HepG2 (cell line): ENCODE measurements around the gene POLD3. TPM values are rescaled to one million over a fixed set of nuclear protein-coding genes. Genes with fewer than 3 reads are reported as not detected.

Source experiments
- ATAC-seq: fragments of 200-7000 bp; cut with Tn5 transposase; 3 replicates; pipeline ENCODE4 v1.9.1; 2020; ENCODE audit warnings: mild to moderate bottlenecking, moderate library complexity
- BruUV-seq: library from RNA; stranded (reverse); fragments of 400-500 nt; replicated peaks from 2 replicates; lab custom pipeline; 2021; lab: Mats Ljungman, UMichigan
- CTCF ChIA-PET: fragments of 300-600 bp; formaldehyde crosslinking; extraction: SDS; loops from one replicate; lab custom pipeline; 2021; ENCODE audit warnings: low total read pairs, inconsistent platforms, low intra/inter-chr PET ratio; lab: Yijun Ruan, JAX
- POLR2A ChIA-PET: fragments of 350-600 bp; sonication (Branson Sonifier 250); formaldehyde crosslinking; loops from one replicate; lab custom pipeline; 2020; ENCODE audit warnings: antibody characterized with exemption, inconsistent platforms; lab: Yijun Ruan, JAX
- DNase-seq: peaks from one replicate; pipeline ENCODE4 v3.0.0-alpha.2; 2015; ENCODE audit warnings: low spot score
- FAIRE-seq: peaks from 3 replicates; lab custom pipeline; 2011; peaks lifted over from hg19 to GRCh38; lab: Jason Lieb, UNC
- H2AFZ ChIP-seq: one replicate; pipeline ENCODE4 v1.6.1; 2011; ENCODE audit warnings: low read length, inconsistent platforms
- H3K27ac ChIP-seq: fragments of 300-600 bp; 3 replicates; pipeline ENCODE4 v1.8.0; 2011; ENCODE audit warnings: mixed run types, mild to moderate bottlenecking, mixed read lengths, low read length, inconsistent platforms; ENCODE audit not compliant: insufficient read depth; ENCODE audit errors: extremely low read length
- H3K27me3 ChIP-seq, 2 experiments: fragments of 200-600 bp in 1 of 2; 2 replicates in 1 of 2; 3 replicates in 1 of 2; pipeline versions ENCODE4 v1.6.0 to v1.8.0; 2011; ENCODE audit warnings: low read length in 2 of 2, mild to moderate bottlenecking in 2 of 2, moderate library complexity in 2 of 2, inconsistent platforms in 1 of 2; ENCODE audit not compliant: insufficient read depth in 2 of 2, control insufficient read depth in 1 of 2
- H3K36me3 ChIP-seq, 2 experiments: fragments of 200-600 bp in 1 of 2; replicated peaks in 1 of 2; 2 replicates in 1 of 2; 3 replicates in 1 of 2; pipeline versions ENCODE4 v1.5.1 to v1.8.0; 2011; ENCODE audit warnings: low read length in 2 of 2, inconsistent platforms in 1 of 2; ENCODE audit not compliant: insufficient read depth in 2 of 2, control insufficient read depth in 1 of 2
- H3K4me1 ChIP-seq: 2 replicates; pipeline ENCODE4 v1.5.1; 2012; ENCODE audit warnings: low read length, inconsistent platforms; ENCODE audit not compliant: insufficient read depth
- H3K4me2 ChIP-seq: 2 replicates; pipeline ENCODE4 v1.6.0; 2011; ENCODE audit warnings: low read depth, low read length, inconsistent platforms
- H3K4me3 ChIP-seq, 3 experiments: fragments of 200-600 bp in 1 of 3; sonication (generic), shearing (Covaris generic) in 1 of 3; replicated peaks in 1 of 3; 2 replicates each; pipeline ENCODE4 v1.5.1; 2011 to 2016; ENCODE audit warnings: low read length in 3 of 3, inconsistent platforms in 2 of 3, low read depth in 2 of 3, mild to moderate bottlenecking in 2 of 3, control low read depth in 1 of 3, mixed read lengths in 1 of 3; ENCODE audit not compliant: insufficient read depth in 1 of 3
- H3K79me2 ChIP-seq: one replicate; pipeline ENCODE4 v1.6.1; 2011; ENCODE audit warnings: low read length, inconsistent platforms; ENCODE audit not compliant: insufficient read depth
- H3K9ac ChIP-seq: 2 replicates; pipeline ENCODE4 v1.6.0; 2011; ENCODE audit warnings: mild to moderate bottlenecking, low read depth, low read length, inconsistent platforms; ENCODE audit not compliant: insufficient read depth
- H3K9me3 ChIP-seq: 2 replicates; pipeline ENCODE4 v1.5.1; 2012; ENCODE audit warnings: mild to moderate bottlenecking, low read length
- H4K20me1 ChIP-seq: 2 replicates; pipeline ENCODE4 v1.6.0; 2011; ENCODE audit warnings: inconsistent platforms, mild to moderate bottlenecking, low read length, moderate library complexity; ENCODE audit not compliant: insufficient read depth
- ATF7 ChIP-seq, 2 experiments: fragments of 450-650 bp in 1 of 2; sonication (generic) in 1 of 2; formaldehyde crosslinking in 1 of 2; IDR thresholded peaks; 2 replicates each; pipeline versions ENCODE4 v1.4.0 to v1.6.1; 2016 to 2020; ENCODE audit warnings: antibody characterized with exemption in 1 of 2, mild to moderate bottlenecking in 1 of 2, missing genetic modification reagents in 1 of 2
- HNRNPUL1 ChIP-seq: fragments of 200-400 bp; formaldehyde crosslinking; IDR thresholded peaks from 2 replicates; pipeline ENCODE4 v1.6.1; 2017; ENCODE audit warnings: low read depth, mild to moderate bottlenecking, low read length, moderate library complexity
- TGIF2 ChIP-seq: IDR thresholded peaks from 2 replicates; pipeline ENCODE4 v1.6.1; 2016; ENCODE audit warnings: control low read depth, missing compliant biosample characterization
- WGBS: methylation state at CpG from one replicate; pipeline ENCODE4 v1.1.6; 2017; ENCODE audit warnings: low lambda C conversion rate; 5-methylcytosine and 5-hydroxymethylcytosine counted together
- in situ Hi-C: cut with HindIII; loops from 2 replicates; pipeline ENCODE4 v1.10.0; 2017; ENCODE audit warnings: low pct_unique_long_range_greater_than_20kb; ENCODE audit not compliant: extremely low pct_ligation_motif_present
- intact Hi-C: fragments of 100-400 bp; cut with micrococcal nuclease; formaldehyde crosslinking; loops from one replicate; pipeline ENCODE4 v1.10.0; 2022; ENCODE audit not compliant: unreplicated experiment
- polyA plus RNA-seq, 8 experiments: library from polyadenylated mRNA; depleted of rRNA in 3 of 8; stranded (reverse) in 7 of 8; unstranded in 1 of 8; fragments of >200 nt; fragmentation: Illumina TruSeq in 4 of 8; extraction: Trizol in 4 of 8; gene quantifications; 2 replicates each; pipeline versions ENCODE4 v1.2.1 to v1.2.3, GENCODE V29; 2011 to 2016; ENCODE audit warnings: low read depth in 4 of 8, missing spikeins in 1 of 8, mixed read lengths in 1 of 8; ENCODE audit not compliant: insufficient read depth in 1 of 8
- total RNA-seq, 5 experiments: library from RNA; depleted of rRNA; stranded (reverse); fragments of >200 nt; fragmentation: Illumina TruSeq; extraction: Trizol; gene quantifications; 2 replicates each; pipeline ENCODE4 v1.2.3, GENCODE V29; 2016; ENCODE audit warnings: low read depth in 1 of 5

POLD3 gene
- total and polyA plus RNA-seq, 2 of the 13 experiments (the other 11 are each of a cell fraction or from before 2014, with no cell fraction given) = 6.3 to 18.9 TPM

- TF ChIP-seq TGIF2 (CRISPR knock-in tag) (no peak), ATF7 (IDR thresholded peaks at IDR 0.05) (peak; percentile 2; the same call in 1 of the 2 replicates), ATF7 (CRISPR knock-in tag; IDR thresholded peaks at IDR 0.05) (no peak)
- POLR2A ChIA-PET = no interaction called here
- CTCF ChIA-PET = no interaction called here
- in situ Hi-C loops = no loop called here
- Histone ChIP-seq H2AFZ (no peak overlapping the region), H3K36me3 (peaks cover 7 to 23% of the 10 kb centered on the region in 2 experiments; a peak in 4 of 5 replicates), H4K20me1 (no peaks in the 10 kb centered on the region), H3K27ac (no peak overlapping the region), H3K4me2 (no peak overlapping the region), H3K9me3 (no peaks in the 10 kb centered on the region), H3K4me3 (no peak overlapping the region), H3K79me2 (no peaks in the 10 kb centered on the region), H3K4me1 (no peaks in the 10 kb centered on the region), H3K27me3 (no peaks in the 10 kb centered on the region), H3K9ac (no peak overlapping the region)
- ATAC-seq = no peak
- intact Hi-C loops = no loop called here
- no peak for FAIRE-seq
- no TSS peak for BruUV-seq
- no peak for DNase-seq
- WGBS = 100% methylated on average over 5 of the region's 5 CpGs
Measured at GRCh38 chr11:74642912-74643311, 50.5 kb downstream of the POLD3 start.

GRCh38 chr11:74644081-74644480, 51.7 kb downstream of the POLD3 start:
- Histone ChIP-seq H3K4me2 (no peak overlapping the region), H3K79me2 (no peaks in the 10 kb centered on the region), H3K4me3 (no peak overlapping the region), H3K9ac (no peak overlapping the region), H2AFZ (no peak overlapping the region), H3K4me1 (no peaks in the 10 kb centered on the region), H4K20me1 (no peaks in the 10 kb centered on the region), H3K36me3 (peaks cover 7 to 20% of the 10 kb centered on the region in 2 experiments; a peak in 4 of 5 replicates), H3K27ac (no peak overlapping the region), H3K9me3 (no peaks in the 10 kb centered on the region), H3K27me3 (no peaks in the 10 kb centered on the region)
- 83% methylated on average over 4 of the region's 4 CpGs for WGBS
- ATAC-seq (no peak), DNase-seq (no peak), FAIRE-seq (no peak)
- no TSS peak for BruUV-seq
- ChIA-PET POLR2A (no interaction called here), CTCF (no interaction called here)
- in situ Hi-C loops (no loop called here), intact Hi-C loops (no loop called here)
- TF ChIP-seq HNRNPUL1 = no peak
